Measurements from ENCODE around the gene MCF2L2. TPM values are rescaled to one million over a fixed set of nuclear protein-coding genes. Genes with fewer than 3 reads are reported as not detected.
"Not testable (repeated sequence)": the region's sequence is repeated elsewhere in the genome, so short reads cannot be mapped to it uniquely, and the experiment has no call there.

Gene MCF2L2
- total RNA-seq, 1 donor from 2014 or later = 0.20 TPM

DNA sequence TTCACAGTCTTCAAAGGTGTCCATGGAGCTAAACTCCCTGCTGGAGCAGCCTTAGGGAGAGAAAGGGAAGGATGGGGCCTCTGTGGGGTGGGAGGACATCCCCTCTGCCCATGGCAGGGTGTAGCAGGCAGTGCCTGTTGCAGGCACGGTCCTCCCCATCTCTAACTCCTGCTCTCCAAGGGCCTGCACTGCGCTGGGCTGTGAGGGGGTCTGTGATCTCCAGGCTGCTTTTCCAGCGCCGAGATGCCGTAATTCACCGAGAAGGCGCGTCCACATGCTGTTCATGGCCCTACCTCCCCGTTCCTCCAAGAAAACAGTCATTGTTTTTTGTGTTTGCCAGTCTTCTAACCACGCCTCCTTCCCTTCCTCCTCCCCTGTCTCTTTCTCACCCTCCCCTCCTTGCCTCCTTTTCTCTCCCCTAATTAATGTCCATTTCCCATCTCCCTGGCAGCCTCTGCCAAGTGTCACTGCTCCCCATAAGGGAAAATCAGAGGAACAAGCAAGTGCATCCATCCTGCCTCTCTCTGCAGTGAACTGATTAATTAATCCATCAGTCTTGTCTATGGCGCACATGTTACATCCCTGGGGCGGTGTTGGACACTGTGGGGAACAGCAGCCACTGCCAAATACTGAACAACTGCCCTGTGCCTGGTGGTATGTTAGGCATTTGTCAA, 248.2 kb downstream of the MCF2L2 start:
- peak in 1 of 2 donors; percentile 34 for DNase-seq (ENCODE audit: low read depth in 2 of 2)

- DNase-seq (ENCODE audit: low read depth in 2 of 2) = not testable (repeated sequence)
These were observed 248.9 kb downstream of the MCF2L2 start for GRCh38 chr3:183179550-183179908.

DNA sequence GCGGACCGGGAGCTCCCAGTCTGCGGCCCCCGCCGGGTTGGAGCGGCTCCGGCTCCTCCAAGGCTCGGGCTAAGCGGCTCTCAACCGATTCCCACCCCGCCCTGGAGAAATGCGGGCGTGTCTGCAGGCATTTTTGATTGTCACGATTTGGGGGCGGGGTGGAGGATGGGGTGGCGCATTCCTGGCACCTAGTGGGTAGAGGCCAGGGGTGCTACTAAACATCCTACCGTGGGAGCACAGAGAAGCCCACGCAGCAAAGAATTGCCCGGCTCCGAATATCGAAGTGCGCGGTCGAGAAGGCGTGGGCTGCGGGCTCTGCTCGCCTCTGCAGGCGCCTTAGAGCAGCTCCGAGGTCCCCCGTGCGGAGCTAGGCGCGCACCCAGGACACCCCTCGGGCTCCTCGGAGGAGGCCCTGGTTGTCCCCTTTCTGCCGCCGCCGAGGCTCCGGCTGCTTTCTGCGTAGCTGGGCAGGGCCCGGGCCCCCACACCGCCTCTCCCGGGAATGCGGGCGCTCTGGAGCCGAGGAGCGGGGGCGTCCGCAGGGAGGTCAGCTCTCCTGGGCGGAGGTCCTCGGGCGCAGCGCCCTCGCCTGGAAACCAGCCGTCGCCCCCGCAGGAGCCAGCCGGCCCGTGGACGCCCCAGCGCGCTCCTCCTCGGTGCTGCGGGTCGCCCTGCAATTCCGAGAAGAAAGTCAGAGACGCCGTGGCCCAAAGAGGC, 249.4 kb downstream of the MCF2L2 start:
- peak; percentile 59 to 76 for DNase-seq (ENCODE audit: low read depth in 2 of 2)

DNA sequence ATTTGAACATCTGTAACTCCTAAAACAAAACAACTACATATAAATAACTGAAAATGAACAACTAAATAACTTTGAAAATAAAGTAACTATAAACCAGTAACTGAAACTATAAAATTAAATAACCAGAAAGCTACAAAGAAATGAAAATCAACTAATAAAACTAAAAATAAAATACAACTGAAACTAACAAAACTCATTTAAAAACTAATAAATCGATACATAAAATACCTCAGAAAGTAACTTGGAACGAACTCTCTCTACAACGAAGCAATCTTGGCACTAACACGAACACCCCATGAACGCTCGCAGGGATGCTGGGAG, 249.9 kb downstream of the MCF2L2 start:
- DNase-seq (ENCODE audit: low read depth in 2 of 2) = no peak

DNA sequence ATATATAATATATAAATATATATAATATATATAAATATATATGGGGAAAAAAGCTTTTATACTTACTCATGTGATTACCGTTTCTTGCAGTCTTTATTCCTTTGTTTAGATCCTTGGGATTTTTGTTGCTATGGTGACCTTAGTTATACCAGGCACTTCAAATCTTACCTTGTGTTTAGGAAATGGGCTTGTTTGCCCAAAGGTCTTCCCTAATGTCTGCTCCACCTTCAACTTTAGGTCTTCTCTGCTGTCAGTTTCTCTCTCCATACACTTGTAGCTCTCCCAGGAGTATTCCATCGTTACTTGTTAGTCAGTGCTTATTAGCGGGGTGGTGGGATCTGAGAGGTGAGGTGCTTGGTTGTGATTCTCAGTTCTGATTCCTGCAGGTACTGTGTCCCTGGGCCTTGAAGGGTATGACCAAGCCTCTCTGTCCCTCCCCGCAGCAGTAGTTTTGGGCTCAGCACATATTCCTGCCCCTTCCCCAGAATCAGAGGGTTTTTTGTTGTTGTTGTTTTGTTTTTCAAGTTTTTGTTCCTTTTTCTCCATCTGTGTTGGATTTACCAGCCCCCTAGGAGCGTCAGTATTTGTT, 256.3 kb downstream of the MCF2L2 start:
- DNase-seq (ENCODE audit: low read depth in 2 of 2) = no peak

- not testable (repeated sequence) for DNase-seq (ENCODE audit: low read depth in 2 of 2)
These were observed 260.4 kb downstream of the MCF2L2 start for GRCh38 chr3:183167975-183168374.

DNA sequence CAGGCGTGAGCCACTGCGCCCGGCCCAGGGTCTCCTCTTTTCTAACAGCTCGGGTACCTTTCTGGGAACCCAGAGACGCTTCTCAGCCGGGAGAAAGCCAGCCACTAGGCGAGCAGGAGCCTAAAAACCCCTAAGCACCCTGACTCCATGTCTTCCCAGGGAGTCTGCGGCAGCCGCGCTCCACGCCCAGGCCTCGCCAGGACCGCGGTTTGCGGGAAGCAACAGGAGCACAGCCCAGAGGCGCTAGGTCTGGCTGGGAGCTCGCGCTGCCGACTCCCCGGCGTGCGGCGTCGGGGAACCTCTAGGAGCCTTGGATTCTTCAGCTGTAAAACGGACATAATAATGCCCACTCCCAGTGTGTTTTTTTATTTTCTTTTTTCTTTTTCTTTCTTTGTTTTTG, 264.9 kb downstream of the MCF2L2 start:
- no peak for DNase-seq (ENCODE audit: low read depth in 2 of 2)

- DNase-seq (ENCODE audit: low read depth in 2 of 2) = peak in 1 of 2 donors; percentile 59
These were observed 266.7 kb downstream of the MCF2L2 start for GRCh38 chr3:183161552-183162336.

DNA sequence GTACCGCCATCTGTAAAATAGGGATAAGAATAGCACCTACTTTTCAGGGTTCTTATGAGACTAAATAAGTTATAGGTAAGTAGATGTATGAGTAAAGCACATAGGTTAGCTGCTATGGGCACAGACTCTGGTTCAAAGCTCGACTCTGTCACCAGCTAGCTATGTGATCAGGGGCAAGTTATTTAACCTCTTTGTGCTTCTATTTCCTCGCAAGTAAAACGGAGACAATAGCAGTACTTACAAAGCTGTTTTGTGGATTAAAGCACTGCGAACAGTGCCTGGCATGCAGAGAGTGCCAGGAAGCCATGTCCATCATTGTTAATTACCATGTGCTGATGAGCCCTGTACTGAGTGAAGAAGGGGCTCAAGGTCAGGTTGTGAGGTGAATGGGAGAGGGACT, 267.8 kb downstream of the MCF2L2 start:
- peak; percentile 42 to 47 for DNase-seq (ENCODE audit: low read depth in 2 of 2)

GRCh38 chr3:183159333-183159732, 269.1 kb downstream of the MCF2L2 start:
- DNase-seq (ENCODE audit: low read depth in 2 of 2) = no peak

DNA sequence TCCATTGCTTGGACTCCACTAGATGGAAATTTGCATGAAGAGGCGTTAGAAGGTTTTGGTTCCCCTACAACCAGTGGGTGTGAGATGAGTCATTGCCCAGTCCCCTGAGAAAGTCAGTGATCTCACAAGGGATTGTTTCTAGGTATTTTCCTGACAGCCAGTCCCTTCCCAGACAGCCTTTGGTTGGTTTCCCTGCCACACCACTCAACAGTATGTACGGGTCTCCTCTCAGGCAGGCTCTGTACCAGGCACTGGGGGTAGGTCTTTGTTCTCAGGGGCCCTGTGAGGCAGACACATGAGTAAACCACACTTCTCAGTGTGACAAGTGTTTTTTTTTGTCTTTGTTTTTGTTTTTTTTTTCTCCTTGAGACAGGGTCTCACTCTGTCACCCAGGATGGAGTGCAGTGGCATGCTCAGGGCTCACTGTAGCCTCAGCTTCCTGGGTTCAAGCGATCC, 269.8 kb downstream of the MCF2L2 start:
- DNase-seq (ENCODE audit: low read depth in 2 of 2) = peak in 1 of 2 donors; percentile 75

- DNase-seq (ENCODE audit: low read depth in 2 of 2) = no peak
These were observed 270.3 kb downstream of the MCF2L2 start for GRCh38 chr3:183158113-183158512.

- DNase-seq (ENCODE audit: low read depth in 2 of 2) = no peak
These were observed 272.2 kb downstream of the MCF2L2 start for GRCh38 chr3:183156266-183156665.

DNA sequence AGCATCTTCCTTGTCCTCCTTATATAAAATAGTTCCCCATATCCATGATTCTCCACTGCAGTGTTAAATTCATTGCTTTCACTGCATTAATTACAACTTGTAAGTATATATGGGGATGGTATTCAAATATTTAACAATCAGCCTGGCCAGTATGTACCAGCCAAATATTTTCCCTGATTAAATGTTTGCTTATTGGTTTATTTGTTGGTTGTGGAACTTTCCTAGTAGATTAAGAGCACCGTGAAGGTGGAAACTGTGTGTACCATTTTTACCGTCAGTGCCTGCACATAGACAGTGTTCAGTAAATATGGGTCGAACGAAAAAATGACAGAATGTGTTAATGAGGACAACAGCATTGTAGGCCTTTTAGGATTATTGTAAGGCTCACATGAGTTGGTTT, 272.9 kb downstream of the MCF2L2 start:
- DNase-seq (ENCODE audit: low read depth in 2 of 2) = no peak

DNA sequence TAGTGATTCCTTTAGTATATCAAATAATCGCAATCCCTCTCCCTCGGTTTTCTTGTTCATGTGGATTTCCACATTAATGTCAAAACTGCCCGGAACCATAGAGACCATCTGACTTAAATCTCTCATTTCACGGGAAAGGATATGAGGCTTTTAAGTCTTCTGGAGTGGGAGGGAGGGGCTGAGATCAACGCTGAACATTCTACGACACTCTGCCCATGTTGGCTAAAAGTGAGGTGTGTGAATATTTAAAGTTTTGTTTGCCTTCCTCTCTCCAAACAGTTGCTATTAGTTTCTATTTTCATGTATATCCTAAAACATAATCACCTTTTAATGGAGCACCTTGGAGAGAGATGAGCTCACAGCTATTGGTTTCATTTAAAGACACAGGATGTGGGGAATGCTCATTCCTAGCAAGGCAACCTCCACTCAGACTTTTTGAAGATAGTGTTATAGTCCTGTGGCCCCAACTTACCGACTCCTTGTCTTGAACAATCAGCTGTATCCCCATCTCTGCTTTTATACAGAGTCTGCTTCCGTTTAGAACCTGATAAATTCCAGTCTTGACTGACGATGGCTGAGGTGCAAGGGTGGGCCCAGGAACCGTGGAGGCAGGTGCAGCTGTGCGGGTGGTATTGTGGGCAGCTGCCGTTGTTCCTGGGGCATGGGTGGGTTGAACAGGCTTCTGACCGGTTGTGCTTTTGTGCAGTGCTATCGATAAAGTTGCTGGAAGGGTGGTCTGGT, 275.0 kb downstream of the MCF2L2 start:
- no peak for DNase-seq (ENCODE audit: low read depth in 2 of 2)

GRCh38 chr3:183151821-183152351, 276.5 kb downstream of the MCF2L2 start:
- DNase-seq (ENCODE audit: low read depth in 2 of 2) = no peak

DNA sequence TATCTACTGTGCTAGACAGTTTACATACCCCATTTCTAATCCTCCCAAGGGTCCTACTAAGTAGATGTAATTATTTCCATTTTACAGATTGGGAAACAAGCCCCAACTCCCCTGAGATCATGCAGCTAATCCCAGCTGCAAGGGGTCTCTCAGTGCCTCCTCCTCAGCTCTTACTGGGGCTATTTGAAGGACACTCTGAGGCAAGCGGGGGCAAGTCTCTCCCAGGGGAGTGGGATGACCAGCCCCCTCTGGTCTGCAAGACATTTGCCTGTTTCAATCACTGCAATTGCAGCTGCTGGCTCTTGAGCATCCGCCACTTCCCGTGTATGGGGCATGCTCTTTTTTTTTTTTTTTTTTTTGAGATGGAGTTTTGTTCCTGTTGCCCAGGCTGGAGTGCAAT, 277.3 kb downstream of the MCF2L2 start:
- no peak for DNase-seq (ENCODE audit: low read depth in 2 of 2)

DNA sequence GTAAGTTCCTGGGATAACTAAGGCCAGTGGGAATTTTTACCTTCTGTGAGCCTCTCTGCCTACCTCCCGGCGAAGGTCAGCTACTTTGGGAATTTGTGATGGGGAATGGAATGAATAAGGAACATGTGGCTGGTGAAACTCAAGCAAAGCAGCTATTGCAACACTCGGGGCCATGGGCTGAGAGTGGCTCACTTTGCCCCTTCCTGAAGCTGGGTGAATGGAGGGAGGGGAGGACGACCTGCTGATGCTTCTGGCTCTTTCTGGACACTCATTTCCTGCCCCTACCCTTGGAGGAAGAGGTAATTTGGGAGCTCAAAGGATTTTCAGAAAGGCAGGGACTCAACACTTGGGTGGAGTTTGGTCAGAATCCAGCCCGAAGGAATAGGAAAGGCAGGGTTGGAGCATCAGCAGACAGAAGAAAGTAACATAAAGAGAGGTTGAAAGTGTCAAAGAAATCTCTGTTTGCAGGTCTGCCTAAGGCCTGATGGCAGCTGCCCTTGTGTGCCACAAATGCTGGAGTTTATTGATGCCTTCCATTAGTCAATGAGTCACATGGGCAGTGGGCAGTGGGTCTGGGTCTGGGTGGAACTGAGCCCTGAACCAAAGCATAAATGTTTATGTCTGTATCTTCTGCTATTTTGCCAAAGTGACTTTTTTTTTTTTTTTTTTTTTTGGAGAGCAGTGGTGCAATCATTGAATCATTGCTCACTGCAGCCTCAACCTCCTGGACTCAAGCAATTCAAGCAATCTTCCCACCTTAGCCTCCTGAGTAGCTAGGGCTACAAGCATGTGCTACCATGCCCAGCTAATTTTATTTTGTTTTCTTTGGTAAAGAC, 278.3 kb downstream of the MCF2L2 start:
- peak in 1 of 2 donors; percentile 41 for DNase-seq (ENCODE audit: low read depth in 2 of 2)

- no peak for DNase-seq (ENCODE audit: low read depth in 2 of 2)
These were observed 280.4 kb downstream of the MCF2L2 start for GRCh38 chr3:183148056-183148455.

DNA sequence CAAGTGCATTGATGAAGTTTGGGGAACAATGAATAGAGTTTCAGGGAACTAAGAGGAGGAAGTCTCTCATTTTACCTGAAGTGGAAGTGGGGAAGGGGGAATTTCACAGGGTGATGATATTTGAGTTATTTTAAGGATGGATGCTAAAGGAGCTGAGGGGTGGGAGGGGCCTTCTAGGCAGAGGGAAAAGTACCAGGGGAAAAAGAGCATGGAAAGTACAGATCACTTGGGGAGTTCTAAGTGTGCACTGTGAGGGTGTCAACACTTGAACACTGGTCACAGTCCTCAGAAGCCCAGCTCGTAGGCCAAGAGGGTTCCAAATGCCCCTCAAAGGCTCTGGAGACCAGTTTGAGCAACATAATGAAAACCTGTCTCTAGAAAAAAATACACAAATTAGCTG, 284.1 kb downstream of the MCF2L2 start:
- no peak for DNase-seq (ENCODE audit: low read depth in 2 of 2)

Data from lung microvascular endothelial cell (primary cell).